Muscle layer of duodenum (tissue), 2 donors: ENCODE data around the gene PPP1R12B.
A peak's percentile ranks its signal among the peaks of the same experiment; 100 is the strongest.

ENCODE experiments used
- H3K27ac ChIP-seq: one replicate; pipeline ENCODE4 v1.7.0; 2013; ENCODE audit warnings: mild to moderate bottlenecking, low read length
- H3K27me3 ChIP-seq: one replicate; pipeline ENCODE4 v1.7.0; 2013; ENCODE audit warnings: low read depth, mild to moderate bottlenecking, control low read depth, low read length
- H3K36me3 ChIP-seq, 2 donors: one replicate each; pipeline ENCODE4 v1.7.0; 2013; ENCODE audit warnings: low read length in 2 of 2, control low read depth in 1 of 2, mild to moderate bottlenecking in 1 of 2; ENCODE audit not compliant: insufficient read depth in 2 of 2, control insufficient read depth in 1 of 2
- H3K4me1 ChIP-seq, 2 donors: one replicate each; pipeline ENCODE4 v1.7.0; 2013; ENCODE audit warnings: low read length in 2 of 2, mild to moderate bottlenecking in 2 of 2, control low read depth in 1 of 2, moderate library complexity in 1 of 2; ENCODE audit not compliant: insufficient read depth in 2 of 2, control insufficient read depth in 1 of 2
- H3K4me3 ChIP-seq, 2 donors: one replicate each; pipeline ENCODE4 v1.7.0; 2013; ENCODE audit warnings: low read length in 2 of 2, low read depth in 1 of 2, mild to moderate bottlenecking in 1 of 2
- H3K9me3 ChIP-seq, 2 donors: one replicate each; pipeline ENCODE4 v1.7.0; 2013; ENCODE audit warnings: low read length in 2 of 2, control low read depth in 1 of 2, mild to moderate bottlenecking in 1 of 2; ENCODE audit not compliant: control insufficient read depth in 1 of 2
- donor health status: healthy.

The PPP1R12B gene

DNA sequence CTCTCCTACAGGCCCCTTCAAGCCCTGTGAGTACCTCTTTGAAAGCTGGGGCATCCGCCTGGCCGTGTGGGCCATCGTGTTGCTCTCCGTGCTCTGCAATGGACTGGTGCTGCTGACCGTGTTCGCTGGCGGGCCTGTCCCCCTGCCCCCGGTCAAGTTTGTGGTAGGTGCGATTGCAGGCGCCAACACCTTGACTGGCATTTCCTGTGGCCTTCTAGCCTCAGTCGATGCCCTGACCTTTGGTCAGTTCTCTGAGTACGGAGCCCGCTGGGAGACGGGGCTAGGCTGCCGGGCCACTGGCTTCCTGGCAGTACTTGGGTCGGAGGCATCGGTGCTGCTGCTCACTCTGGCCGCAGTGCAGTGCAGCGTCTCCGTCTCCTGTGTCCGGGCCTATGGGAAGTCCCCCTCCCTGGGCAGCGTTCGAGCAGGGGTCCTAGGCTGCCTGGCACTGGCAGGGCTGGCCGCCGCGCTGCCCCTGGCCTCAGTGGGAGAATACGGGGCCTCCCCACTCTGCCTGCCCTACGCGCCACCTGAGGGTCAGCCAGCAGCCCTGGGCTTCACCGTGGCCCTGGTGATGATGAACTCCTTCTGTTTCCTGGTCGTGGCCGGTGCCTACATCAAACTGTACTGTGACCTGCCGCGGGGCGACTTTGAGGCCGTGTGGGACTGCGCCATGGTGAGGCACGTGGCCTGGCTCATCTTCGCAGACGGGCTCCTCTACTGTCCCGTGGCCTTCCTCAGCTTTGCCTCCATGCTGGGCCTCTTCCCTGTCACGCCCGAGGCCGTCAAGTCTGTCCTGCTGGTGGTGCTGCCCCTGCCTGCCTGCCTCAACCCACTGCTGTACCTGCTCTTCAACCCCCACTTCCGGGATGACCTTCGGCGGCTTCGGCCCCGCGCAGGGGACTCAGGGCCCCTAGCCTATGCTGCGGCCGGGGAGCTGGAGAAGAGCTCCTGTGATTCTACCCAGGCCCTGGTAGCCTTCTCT, 30.3 kb upstream of the PPP1R12B start:
- Histone ChIP-seq H3K27ac (no peak overlapping the region), H3K4me1 (no peaks in the 10 kb centered on the region), H3K9me3 (no peaks in the 10 kb centered on the region), H3K36me3 (no peaks in the 10 kb centered on the region), H3K27me3 (peaks cover 3% of the 10 kb centered on the region), H3K4me3 (no peak overlapping the region)

DNA sequence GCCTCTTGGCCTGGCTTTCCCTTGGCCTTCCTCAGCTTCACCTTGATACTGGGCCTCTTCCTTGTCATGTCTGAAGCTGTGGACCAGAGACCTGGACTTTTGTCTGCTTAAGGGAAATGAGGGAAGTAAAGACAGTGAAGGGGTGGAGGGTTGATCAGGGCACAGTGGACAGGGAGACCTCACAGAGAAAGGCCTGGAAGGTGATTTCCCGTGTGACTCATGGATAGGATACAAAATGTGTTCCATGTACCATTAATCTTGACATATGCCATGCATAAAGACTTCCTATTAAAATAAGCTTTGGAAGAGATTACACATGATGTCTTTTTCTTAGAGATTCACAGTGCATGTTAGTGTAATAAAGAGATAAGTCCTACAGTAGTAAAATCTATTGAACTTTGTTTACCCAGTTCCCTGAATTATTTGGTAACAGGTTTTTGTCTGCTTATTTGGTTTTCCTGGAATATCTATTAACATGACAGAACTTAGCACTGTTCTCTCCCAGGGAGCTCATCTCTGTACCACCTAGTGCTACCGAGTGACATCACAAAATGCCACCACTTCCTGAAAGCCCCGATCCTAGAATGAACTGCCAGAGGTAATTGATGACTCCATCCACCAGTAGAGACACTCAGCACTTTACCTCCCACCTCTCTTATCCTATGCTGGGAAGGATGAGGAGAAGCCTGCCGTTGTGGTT, 29.0 kb upstream of the PPP1R12B start:
- H3K4me1 ChIP-seq, result no peaks in the 10 kb centered on the region
- H3K9me3 ChIP-seq, result no peaks in the 10 kb centered on the region
- no peaks in the 10 kb centered on the region for H3K27me3 ChIP-seq
- H3K4me3 ChIP-seq, result no peak overlapping the region
- no peaks in the 10 kb centered on the region for H3K36me3 ChIP-seq
- H3K27ac ChIP-seq, result no peak overlapping the region

DNA sequence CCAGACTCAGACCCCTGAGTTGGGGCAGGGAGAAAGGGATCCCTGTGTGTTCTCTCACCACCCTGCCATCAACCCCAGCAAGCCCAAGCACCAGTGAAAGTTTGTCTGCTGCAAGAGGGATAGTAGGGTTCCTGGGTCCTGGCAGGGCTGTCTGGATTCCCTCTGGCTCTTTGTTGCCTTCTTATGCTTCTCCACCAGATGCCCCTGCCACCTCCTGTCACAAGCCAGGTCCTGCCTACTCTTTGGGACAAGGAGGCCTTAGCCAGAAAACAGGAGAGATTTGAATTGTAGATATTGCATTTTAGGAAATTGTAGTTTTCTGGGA, 28.5 kb upstream of the PPP1R12B start:
- H3K4me1 ChIP-seq, result no peaks in the 10 kb centered on the region

DNA sequence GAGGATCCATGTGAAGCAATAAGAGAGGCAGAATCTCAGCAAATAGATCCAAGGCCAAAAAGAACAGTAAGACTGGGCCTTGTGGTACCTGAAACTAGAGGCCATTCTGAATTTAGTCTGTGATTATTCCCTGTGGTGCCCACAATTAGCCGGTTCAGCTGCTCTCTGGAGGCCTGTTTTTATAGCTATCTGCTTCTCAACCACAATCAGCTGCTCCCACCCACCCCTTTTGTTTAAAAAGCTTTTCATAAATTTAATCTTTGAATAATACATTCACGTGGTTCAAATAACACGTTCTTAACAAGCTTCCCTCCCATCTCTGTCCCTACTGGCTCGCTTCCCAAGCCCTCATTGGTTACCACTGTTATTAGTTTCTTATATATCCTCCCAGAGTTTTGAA, 24.8 kb upstream of the PPP1R12B start:
- Histone ChIP-seq H3K4me3 (no peak overlapping the region), H3K36me3 (no peaks in the 10 kb centered on the region), H3K27me3 (no peaks in the 10 kb centered on the region), H3K27ac (no peak overlapping the region), H3K9me3 (no peaks in the 10 kb centered on the region), H3K4me1 (no peaks in the 10 kb centered on the region)

More for the DNA sequence above, 28.5 kb upstream of the PPP1R12B start:
- Histone ChIP-seq H3K27me3 (no peaks in the 10 kb centered on the region), H3K36me3 (no peaks in the 10 kb centered on the region), H3K27ac (no peak overlapping the region), H3K9me3 (no peaks in the 10 kb centered on the region), H3K4me3 (no peak overlapping the region)

DNA sequence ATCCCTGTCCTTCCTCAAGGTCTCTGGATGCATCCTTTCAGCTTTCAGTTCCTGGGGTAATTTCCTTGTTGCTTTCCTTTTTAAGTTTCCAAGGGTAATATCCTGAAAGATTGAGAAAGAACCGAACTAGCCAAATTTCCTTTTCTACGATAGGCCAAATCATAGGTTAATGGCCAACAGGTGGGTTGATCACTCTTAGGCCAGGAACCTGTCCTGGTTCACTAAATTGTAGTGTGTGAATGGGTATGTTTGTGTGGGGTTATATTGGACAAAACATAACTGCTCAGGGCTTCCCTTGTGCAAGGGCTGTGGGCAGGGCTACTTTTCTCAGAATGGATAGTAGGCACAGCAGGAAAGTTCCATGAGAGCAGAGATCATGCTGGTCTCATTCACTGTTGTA, 23.9 kb upstream of the PPP1R12B start:
- no peak overlapping the region for H3K27ac ChIP-seq
- H3K4me3 ChIP-seq, result no peak overlapping the region
- H3K4me1 ChIP-seq, result no peaks in the 10 kb centered on the region
- H3K36me3 ChIP-seq, result no peaks in the 10 kb centered on the region
- H3K9me3 ChIP-seq, result no peaks in the 10 kb centered on the region
- H3K27me3 ChIP-seq, result no peaks in the 10 kb centered on the region

GRCh38 chr1:202329891-202330290, 18.6 kb upstream of the PPP1R12B start:
- H3K27ac ChIP-seq, result no peak overlapping the region
- no peaks in the 10 kb centered on the region for H3K9me3 ChIP-seq
- H3K4me1 ChIP-seq, result no peaks in the 10 kb centered on the region
- H3K36me3 ChIP-seq, result peaks cover 0 to 4% of the 10 kb centered on the region in 2 donors
- H3K27me3 ChIP-seq, result no peaks in the 10 kb centered on the region
- no peak overlapping the region for H3K4me3 ChIP-seq

GRCh38 chr1:202333861-202334260, 14.6 kb upstream of the PPP1R12B start:
- no peak overlapping the region for H3K4me3 ChIP-seq
- H3K4me1 ChIP-seq, result no peaks in the 10 kb centered on the region
- H3K9me3 ChIP-seq, result no peaks in the 10 kb centered on the region
- no peak overlapping the region for H3K27ac ChIP-seq
- H3K27me3 ChIP-seq, result no peaks in the 10 kb centered on the region
- peaks cover 0 to 4% of the 10 kb centered on the region in 2 donors for H3K36me3 ChIP-seq

- H3K4me3 ChIP-seq, result no peak overlapping the region
These were observed 4.7 kb upstream of the PPP1R12B start for GRCh38 chr1:202343652-202344349.

DNA sequence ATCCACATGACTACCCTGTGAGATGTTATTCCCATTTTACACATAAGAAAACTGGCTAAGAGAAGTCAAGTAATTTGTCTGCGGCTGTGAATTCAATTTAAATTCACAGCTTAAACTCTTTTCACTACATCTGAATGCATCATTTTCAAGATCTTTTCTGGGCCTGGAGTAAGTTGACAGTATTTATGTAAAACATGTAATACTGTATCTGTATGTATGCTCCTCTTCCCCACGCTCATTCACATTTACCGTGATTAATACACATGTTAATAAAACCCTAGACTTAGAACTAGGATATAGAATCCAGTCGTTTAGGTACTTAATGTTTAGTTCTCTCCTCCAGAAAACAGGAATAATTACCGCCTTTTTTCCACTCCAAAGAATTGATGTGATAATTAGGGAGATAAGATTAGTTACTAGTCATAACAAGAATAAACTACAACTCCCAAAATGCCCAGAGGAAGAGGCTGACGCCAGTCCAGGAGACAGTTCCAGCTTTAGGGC, 442 bp upstream of the PPP1R12B start:
- Histone ChIP-seq H3K27me3 (no peaks in the 10 kb centered on the region), H3K36me3 (peaks cover 0 to 3% of the 10 kb centered on the region in 2 donors), H3K27ac (peak overlapping the region; percentile 74), H3K4me3 (peak overlapping the region in 1 of 2 donors; percentile 99), H3K4me1 (peaks cover 0 to 11% of the 10 kb centered on the region in 2 donors), H3K9me3 (no peaks in the 10 kb centered on the region)

More at GRCh38 chr1:202343652-202344349, 4.7 kb upstream of the PPP1R12B start:
- no peaks in the 10 kb centered on the region for H3K9me3 ChIP-seq
- H3K27me3 ChIP-seq, result no peaks in the 10 kb centered on the region
- H3K27ac ChIP-seq, result no peak overlapping the region
- H3K36me3 ChIP-seq, result peaks cover 0 to 2% of the 10 kb centered on the region in 2 donors
- H3K4me1 ChIP-seq, result peaks cover 0 to 5% of the 10 kb centered on the region in 2 donors

DNA sequence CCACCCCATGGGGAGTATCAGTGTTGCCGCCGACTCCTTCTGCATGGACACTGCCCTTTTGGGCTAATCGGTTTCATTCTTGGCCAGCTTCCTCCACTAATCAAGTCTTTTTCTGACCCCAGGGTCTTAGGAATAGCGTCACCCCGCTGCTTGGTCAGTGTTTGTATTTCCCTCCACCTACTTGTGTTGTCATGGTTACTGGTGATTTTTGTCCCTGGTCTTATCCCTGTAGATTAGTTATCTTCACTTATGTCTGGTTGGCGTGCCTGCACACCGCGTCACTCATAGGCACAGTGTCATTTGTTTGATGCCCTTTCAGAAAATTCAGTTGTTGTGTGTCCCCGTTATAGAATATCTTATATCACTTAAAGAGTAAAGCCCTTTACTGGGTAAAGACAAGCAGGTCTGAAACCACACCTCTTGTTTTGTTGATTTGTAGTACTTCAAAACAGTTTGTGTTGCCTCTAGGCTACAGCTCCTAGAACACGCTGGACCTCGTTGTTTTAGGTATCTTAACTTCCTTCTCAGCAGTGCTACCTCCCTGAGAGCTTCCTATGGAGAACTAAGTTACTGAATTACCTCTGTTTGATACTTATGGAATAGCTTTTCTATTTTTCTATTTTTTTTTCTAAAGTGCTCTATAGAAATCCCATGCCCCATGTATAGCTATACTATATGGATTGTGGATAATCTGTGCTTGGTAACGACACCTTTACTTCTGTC, 868 bp downstream of the PPP1R12B start:
- Histone ChIP-seq H3K36me3 (peaks cover 0 to 3% of the 10 kb centered on the region in 2 donors), H3K27me3 (no peaks in the 10 kb centered on the region), H3K9me3 (no peaks in the 10 kb centered on the region), H3K4me1 (peaks cover 0 to 11% of the 10 kb centered on the region in 2 donors), H3K4me3 (peak overlapping the region; percentile 99), H3K27ac (peak overlapping the region; percentile 74)
